Stimulated activated CD4-positive, alpha-beta T cell treated with anti-CD3 and anti-CD28 coated beads, Interleukin-4, amount 100 ng/mL, for 48 hours (primary cell): Measurements from ENCODE around the gene ABLIM1.
"Not testable (repeated sequence)": the region's sequence is repeated elsewhere in the genome, so short reads cannot be mapped to it uniquely, and the experiment has no call there.

Experiments used
- DNase-seq, 2 donors: peaks; one replicate each; pipeline ENCODE4 v3.0.0-alpha.2; 2020; ENCODE audit warnings: low read depth in 2 of 2

The ABLIM1 gene

DNA sequence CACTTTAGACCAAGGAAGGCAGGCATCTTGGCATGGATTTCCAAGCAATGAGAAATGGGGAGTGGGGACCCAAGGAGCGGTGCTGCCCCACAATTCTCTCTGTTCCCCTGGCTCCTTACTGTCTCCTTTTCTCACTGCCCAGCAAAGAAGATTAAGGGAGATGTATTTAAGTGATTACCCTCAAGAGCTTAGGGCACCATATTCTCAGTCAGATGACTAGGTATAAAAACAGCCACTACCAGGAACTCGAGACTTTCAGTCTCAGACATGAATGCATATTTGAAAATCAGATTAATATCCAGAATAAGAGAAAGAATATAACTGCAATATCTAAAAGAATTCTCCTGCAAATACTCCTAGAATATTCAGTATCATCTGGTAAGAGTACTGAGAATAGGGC is at the start of gene ABLIM1:
ABLIM1 (minus strand) TSS at position 101 of the 400 bp plus-strand sequence; CDS start at position 26, 75 bp downstream.
- no peak for DNase-seq

DNA sequence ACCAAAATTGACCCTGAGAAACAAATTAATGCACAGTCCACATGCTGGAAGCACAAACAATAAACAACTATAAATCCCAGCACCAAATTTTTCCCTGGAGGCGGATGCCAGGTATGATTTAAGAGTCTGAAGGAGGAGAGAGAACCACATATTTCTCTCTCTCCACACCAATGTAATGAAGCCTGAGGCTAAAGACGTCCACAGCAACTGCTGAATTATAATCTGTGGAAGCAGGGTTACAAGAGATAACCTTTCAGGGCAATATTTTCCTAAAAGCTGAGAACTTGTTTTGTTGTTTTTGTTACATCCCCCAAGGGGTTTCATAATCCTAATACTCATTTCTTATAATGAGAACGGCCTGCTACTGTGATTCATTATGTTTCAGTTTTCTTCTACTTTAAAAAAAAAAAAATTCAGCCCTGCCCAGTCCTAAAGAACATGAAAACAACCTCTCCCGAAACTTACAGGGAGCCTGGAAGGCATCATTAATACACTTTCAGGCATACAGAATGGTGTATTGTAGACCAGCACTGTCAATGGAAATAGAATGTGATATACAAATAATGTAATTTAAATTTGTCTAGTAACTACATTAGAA is 48.5 kb upstream of the ABLIM1 start:
- no peak for DNase-seq

DNA sequence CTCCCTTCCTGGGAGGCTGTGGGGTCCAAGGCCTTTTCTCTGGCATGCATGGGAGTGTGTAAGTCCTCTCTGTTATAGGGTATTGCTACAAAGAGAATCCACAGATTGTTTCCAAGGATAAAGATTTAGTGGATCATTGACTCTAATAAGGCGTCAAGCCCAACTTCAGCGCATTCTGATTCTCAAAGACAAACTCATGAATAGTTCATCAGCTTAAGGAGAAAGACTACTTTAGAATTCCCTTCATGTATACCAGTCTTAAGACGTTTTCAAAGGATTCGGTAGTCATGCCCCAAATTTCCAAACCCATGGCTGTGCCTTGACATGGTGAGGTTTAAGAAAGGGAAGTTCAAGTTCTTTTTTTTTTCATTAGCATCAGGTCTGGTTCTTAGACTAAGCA is 46.6 kb upstream of the ABLIM1 start:
- DNase-seq = no peak

DNA sequence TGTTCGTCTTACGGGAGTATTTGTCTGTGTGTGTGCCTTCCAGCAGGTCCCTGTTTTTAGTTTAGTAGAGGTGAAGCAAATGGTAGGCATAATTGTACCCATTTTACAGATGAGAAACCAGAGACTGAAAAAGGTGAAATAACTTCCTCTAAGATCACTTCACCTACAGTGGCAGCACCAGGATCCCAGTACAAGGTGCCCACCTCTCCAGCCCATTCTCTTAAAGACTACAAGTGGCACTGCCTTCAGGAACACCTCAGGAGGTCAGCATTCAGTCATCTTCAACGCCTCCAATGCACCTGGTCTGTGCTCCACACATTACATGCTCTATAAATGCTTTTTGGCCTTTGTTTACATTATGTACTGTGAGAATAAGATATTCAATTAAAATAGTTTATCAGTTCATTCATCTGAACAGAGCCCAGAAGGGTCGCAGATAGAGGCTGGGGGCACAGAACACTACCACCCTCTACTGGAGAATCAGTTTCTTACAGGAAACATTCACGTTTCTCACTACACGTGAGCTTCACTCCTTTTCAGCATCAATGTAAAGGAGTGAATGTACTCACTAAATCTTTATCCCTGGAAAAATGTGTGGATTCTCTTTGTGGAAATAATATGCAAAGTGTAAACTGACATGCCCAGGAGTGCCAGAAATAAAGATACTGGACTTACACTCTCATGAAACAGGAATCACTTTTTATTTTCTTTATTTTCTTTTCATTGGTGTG is 45.5 kb upstream of the ABLIM1 start:
- no peak for DNase-seq

DNA sequence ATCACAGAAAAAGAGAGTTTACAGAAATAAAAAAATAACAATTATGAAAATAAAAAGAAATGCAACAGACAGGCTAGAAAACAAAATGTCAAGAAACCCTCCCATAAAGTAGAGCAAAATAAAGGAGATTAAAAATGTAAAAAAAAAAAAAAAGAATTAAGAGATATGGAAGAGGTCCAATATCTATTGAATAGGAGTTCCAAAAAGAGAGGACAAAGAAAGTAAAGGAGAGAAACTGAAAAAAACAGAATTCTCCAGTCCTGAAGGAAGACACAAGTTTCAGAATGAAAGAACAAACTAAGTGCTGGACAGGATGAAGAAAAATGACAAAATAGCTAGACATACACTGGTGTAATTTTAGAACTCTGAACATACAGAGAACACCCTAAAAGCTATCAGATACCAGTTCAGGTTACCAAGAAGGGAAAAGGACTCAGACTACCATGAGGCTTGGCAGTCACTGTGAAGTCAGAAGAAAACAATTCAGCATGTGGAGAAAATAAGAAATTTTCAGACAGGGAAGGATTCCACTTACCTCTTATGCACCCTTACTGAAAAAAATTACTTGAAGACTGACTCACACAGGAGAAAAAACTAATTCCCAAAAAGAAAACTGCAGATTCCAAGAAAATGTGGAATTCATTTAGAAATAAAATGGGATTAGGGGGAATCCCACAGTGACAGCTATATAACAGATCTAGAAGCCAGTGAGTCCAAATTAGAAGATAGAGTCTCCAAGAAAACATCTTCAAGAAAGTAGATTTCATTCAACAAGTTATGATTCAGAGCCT is 40.4 kb upstream of the ABLIM1 start:
- no peak for DNase-seq

DNA sequence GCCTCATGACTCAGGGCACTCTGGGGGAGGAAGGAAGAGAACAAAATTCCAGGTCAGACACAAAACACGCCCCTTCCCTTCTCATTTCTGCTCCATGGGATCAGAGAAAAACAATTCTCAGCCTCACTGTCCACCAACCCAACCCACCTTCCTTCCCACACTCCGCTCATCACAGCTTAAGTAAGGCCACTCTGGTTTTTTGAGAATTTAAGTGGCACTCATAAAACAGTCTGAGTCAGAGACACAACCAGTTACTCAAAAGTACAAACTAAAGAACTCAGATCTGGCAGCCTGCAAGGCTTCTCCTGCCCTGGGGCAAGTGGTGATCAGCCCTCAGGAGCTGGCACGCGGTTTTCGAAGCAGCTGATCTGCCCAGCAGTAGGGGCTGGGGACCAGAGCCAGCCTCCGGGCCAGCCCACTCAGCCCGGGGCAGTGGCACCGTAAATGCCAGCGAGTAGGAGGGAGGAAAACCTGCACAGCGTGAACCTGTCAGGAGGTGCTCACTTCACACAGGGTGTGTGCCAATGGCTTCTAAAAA is 39.1 kb upstream of the ABLIM1 start:
- no peak for DNase-seq

DNA sequence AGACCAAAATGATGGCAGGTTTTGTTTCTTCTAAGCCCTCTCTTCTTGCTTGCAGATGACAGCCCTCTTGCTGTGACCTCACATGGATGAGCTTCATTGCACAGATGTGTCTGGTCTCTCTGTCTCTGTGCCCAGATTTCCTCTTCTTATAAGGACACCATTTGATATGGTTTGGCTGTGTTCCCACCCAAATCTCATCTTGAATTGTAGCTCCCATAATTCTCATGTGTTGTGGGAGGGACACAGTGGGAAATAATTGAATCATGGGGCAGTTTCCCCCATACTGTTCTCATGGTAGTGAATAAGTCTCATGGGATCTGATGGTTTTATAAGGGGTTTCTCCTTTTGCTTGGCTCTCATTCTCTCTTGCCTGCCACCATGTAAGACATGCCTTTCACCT is 38.2 kb upstream of the ABLIM1 start:
- not testable (repeated sequence) for DNase-seq

DNA sequence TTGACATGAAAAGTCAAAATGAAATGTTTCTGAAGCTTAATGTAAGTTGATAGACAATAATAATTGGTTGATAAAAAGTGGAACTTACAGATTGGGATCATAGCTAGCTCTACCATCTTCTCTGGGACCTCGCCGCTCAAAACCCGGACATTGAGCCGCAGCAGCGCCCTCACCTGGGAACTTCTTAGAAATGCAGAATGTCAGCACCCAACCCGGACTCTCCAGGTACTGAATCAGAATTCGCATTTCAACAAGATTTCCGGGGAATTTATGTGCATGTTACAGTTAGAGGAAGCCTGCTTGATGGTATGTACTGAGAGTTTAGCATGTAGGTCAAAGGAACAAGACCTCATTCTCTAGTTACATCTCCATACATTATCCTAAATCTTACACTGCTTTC is 36.7 kb upstream of the ABLIM1 start:
- peak; percentile 13 to 20 for DNase-seq

DNA sequence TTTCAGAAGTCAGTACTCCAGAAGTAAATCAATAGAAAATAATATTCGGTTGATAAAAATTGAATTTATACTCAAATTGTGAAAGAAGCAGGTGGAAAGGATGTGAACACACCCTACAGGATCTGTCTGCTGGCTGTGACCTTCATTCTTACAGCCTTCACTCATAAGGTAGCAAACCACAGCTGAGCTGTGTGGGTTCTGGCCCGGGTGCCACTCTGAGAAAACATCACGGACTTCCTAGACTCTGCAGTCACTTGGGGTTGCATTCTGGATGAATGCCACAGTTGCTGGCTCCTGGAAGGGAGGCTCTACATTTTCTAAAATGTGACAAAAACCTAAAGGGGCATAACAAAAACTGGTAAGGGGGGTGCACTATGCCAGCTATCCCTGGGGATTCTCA is 36.0 kb upstream of the ABLIM1 start:
- no peak for DNase-seq

DNA sequence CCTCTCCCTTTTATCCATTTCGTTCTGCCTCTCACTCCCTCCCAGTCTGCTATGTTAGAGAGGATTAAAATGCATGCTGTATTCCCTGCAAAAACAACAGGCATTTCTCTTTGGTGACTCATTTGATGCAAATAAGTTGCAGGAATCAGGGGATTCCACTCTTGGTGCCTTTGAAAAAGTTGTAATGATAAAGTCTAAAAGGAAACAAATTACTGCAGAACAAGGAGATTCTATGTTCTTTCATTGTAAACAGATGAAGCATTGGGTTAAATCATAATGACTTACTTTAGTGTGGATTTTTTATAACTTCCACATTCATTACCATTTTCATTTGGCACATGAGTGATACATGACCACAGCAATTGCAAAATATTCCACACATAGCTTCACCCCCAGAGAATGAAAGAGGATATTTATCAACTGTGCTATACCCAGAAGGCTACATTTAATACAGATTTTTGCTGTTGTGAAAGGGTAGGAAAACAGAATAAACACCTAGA is 33.4 kb upstream of the ABLIM1 start:
- no peak for DNase-seq

DNA sequence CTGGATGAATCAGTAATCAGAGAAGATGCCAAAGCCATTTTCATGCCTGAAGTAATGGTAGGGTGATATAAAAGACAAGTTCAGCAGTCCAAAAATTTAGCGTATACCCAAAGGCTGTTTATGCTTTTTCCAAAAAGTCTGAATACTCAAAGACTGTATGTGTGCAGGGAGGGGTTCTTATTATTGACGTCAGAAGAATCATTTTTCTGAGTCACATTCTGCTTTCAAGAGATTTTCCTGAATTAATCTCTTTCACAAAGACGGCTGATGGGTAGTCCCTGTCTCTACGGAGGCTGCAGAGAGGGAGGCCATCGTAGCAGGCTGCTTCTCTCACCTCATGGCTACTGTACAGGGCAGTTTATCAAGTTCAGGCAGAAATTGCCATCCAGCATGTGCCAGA is 30.7 kb upstream of the ABLIM1 start:
- no peak for DNase-seq

DNA sequence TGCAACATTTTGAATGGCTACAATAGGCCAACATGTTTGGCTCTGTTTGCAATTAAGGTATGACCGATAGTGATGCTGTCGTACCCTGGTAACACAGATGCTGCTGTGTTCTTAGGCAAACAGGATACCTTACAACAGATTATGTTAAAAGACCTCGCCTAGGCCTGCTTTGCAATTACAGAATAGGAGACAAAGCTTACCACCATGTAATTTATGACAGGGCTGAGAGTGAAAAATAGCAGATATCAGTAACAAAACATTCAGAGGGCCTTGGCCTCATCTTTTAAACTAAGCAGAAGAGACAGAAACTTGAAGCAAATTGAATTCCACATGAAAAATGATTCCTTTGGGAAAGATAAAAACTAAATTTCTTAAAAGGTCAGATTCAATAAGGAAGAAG is 29.4 kb upstream of the ABLIM1 start:
- DNase-seq = no peak

DNA sequence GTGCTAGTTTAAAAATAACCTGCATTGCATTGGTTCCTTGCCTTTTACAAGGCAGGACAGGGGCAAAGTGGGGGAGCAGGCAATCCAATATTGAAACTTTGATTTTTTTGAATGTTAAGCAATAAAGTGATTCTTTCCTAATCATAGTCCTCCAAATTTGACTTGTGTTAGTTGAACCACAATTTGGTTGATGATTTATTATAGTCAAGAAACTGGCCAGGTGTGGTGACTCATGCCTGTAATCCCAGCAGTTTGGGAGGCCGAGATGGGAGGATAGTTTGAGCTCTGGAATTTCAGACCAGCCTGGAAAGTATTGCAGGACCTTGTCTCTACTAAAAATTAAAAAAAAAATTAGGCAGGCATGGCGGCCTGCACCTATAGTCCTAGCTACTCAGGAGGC is 27.9 kb upstream of the ABLIM1 start:
- no peak for DNase-seq

DNA sequence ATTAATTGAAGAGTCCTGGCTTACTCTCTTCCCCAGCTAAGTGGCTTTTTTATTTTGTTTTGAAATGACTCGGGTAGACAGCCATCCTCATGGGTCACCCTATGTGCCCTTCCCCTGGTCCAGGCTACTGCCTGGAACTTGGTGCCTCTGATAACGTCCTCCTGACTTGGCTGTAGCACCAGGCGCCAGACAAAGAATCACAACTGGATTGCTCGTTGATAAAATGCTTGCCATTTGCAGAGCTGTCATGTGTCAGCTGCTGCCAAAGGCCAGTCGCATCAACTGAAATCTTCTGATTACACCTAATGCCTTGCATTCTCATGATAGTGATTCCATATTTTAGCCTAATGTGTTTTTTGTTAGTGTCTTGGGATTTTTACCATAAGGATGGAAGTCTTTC is 27.4 kb upstream of the ABLIM1 start:
- DNase-seq = no peak

DNA sequence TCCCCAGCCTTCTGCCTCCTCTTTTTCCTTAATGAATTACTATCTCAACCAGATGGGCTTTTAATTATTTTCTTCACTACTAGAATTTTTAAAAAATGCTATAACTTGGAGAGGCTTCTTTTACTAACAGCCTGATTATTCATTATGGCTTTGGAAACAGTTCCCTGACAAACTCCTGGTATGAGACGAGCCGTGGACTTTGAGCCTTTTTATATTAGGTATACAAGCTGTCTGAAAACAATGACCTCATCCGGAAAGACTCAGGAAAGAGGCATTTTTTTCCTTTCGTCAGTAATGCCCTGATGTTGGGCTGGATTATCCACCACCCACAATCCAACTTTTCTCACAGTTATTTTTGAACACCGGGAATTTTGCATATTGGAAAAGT is 26.7 kb upstream of the ABLIM1 start:
- DNase-seq = no peak

DNA sequence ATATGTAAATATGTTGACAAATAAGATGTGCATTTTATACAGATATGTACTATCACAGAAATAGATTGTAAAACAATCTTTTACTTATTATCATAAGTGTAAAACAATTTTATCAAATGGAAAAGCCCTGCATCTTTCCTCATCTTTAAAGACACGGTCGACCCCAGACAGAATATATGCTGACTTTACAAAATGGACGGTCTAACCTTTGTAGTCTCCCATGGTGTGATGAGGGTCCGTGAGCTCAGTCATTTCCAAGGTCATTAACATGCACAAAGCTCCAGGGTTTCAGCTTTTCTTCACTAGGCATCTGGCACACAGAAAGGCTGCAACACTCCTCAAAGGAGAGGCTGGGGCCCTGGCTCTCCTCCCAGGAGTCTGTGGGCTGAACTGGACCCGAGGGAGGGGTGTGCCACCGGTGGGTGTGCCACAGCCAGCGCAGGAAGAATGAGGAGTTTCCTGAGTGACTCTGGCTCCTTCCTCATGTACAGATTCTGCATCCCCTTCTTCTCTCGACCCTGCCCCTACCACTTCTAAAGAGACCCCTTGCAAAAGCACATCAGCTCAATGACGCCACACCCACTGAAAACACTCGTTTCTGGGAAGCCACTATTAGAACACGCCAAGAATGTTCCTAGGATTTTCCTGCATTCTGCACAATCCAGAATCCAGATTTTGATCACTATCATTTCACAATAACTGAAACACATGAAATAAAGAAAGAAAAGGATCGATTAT is 26.2 kb upstream of the ABLIM1 start:
- no peak for DNase-seq

DNA sequence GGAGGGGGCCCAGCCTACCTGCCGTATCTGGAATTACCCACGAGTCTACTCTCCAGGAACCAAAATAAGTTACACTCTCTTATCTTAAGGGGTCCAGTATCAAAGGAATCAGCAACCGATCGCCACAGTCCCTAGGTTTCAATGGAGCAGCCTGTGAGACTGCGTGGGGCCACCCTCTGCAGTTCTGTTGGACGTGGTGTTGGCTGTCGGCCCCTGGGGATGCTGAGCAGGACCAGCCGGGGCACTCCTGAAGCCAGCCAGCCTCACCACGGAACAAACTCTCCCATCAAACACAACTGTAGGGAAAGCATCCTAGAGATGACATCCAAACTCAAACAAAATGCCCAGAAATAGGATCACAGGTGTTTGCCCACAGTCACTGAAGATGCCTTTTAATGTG is 25.5 kb upstream of the ABLIM1 start:
- no peak for DNase-seq

DNA sequence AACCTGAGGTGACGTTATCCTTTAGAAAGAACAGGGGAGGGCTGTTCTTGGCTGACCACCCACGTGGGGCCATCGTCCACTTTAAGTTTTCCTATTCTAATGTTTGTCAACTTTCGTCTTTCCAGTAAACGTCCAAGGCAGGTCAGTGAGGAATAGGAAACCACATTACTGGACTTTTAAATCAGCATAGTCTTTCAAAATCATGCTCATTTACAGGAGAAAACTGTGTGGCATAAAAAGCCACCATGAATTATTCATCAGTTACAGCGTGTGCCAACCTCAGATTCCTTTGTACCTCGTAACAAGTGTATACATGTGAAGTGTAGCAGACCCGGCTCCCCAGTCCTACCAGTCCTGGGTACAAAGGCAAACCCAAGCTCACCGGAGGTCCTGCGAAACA is 25.1 kb upstream of the ABLIM1 start:
- DNase-seq = no peak

DNA sequence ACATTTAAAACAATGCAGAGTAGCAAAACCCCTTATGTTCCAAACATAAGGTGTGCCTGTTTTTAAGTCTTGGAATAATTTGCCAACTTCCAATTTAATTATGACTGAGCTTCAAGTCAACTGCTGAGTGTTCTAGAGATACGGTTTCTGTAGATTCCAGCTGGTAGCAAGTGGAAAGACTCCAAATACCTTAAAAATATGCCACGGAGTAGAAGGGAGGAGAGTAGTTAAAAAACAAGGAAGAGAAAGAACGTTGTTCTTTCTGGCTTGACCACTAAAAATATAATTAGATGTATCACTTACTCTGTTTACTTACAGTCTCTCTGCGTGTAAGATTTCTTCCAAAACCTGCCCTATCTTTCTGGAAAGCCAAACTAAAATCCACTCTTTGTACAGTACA is 24.5 kb upstream of the ABLIM1 start:
- no peak for DNase-seq

DNA sequence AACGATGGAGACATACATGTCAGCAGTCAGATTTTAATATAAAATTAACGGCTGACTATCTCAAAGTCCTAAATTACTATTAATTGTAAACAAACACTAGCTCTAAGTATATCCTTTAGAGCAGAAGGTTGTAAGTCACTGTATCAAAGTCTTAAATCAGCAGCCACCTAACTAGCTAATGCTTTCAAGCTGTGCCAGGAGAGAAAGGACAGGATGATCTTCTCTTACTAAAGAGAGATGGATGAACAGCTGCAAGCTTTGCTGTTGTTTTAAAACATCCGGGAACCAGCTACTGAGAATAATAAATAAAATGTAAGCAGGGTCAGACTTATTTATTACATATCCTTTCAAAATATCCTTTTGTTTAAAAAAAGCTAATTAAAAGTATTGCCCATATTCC is 24.0 kb upstream of the ABLIM1 start:
- no peak for DNase-seq

DNA sequence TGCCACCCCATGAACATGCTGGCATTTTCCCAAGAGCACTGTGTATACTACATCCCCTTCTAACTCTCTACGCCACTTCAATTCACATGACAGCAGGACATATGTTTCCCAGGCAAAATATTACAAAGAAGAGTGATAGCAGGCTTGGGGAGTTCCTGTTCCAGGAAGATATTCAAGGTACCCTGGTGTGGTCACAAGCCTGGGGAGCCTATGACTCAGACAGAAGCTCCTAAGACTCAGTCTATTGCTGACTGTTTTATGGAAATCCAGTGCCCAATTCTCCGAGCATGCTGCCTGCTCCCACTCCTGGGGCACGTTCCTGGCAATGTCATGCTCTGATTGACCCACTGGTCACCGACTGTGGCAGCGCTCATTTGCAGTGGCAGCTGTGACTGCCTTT is 23.5 kb upstream of the ABLIM1 start:
- DNase-seq = no peak

DNA sequence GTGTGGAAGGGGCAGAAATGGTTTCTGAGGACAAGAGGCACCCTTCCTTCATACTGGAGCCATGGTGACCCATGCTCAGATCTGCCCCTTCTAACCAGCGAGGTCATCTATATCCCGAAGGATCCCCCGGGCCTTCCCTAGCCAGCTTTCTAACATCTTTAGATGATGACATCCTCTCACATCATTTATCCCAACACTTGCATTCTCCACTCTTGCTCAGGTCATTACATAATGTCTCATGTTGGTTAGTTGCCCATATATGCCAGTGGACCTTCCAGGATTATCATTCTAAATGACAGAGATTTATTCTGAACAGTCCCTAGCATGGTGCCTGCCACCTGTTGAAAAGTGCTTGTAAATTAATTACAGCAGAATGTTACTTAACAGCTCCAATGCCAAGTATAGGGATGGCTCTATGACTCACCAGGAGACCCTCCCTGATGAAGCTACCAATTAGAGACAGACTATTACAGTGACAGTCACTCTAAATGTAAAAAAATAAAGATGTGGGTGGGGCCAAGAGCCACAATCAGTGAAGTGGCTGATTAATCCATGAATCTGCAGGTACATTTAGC is 22.6 kb upstream of the ABLIM1 start:
- no peak for DNase-seq
